ENCODE data around the gene LITAF.

- TF ChIP-seq OVOL3 (tag by site-specific recombination; IDR thresholded peaks at IDR 0.05) (no peak), ZNF274 (IDR thresholded peaks at IDR 0.05; ENCODE audit: low read length) (no peak), ZNF274 (tag by site-specific recombination; IDR thresholded peaks at IDR 0.05; ENCODE audit: borderline replicate concordance) (no peak)
Observed at GRCh38 chr16:11636172-11636721, 49.5 kb upstream of the LITAF start.
